HL-60 (cell line): Measurements from ENCODE around the gene KCNJ12.

ENCODE experiments used
- DNase-seq, 2 experiments: peaks; one replicate each; pipeline ENCODE4 v3.0.0-alpha.2; 2010 to 2020; ENCODE audit warnings: low read depth in 1 of 2, low spot score in 1 of 2
- H3K27ac ChIP-seq: fragments of 250-450 bp; sonication (Bioruptor Pico); replicated peaks from 2 replicates; pipeline ENCODE4 v1.5.1; 2020; ENCODE audit warnings: mild to moderate bottlenecking, moderate library complexity
- H3K27me3 ChIP-seq: fragments of 250-450 bp; sonication (Bioruptor Pico); 2 replicates; pipeline ENCODE4 v1.5.1; 2021; ENCODE audit warnings: mild to moderate bottlenecking, moderate library complexity; ENCODE audit not compliant: insufficient read depth, poor library complexity, severe bottlenecking
- H3K4me3 ChIP-seq: replicated peaks from 2 replicates; pipeline ENCODE4 v1.5.1; 2011; ENCODE audit warnings: mild to moderate bottlenecking, control low read depth, low read length; ENCODE audit not compliant: insufficient read depth
- GABPA ChIP-seq: IDR thresholded peaks from 2 replicates; pipeline ENCODE4 v1.6.1; 2012; ENCODE audit warnings: low read depth
- POLR2AphosphoS5 ChIP-seq: IDR thresholded peaks from 2 replicates; pipeline ENCODE4 v1.6.1; 2012; ENCODE audit warnings: low read depth
- REST ChIP-seq: IDR thresholded peaks from 2 replicates; pipeline ENCODE4 v1.6.1; 2012; ENCODE audit warnings: low read depth; ENCODE audit not compliant: insufficient replicate concordance
- SPI1 ChIP-seq: IDR thresholded peaks from 2 replicates; pipeline ENCODE4 v1.6.1; 2012; ENCODE audit warnings: low read depth, mild to moderate bottlenecking, borderline replicate concordance
- TF ChIP-seq, protein P1 (sequence below): IDR thresholded peaks from one replicate; pipeline ENCODE4 v1.5.1; 2011; ENCODE audit warnings: low read length, control low read depth, inconsistent platforms; ENCODE audit not compliant: insufficient read depth

Gene KCNJ12

GRCh38 chr17:21363776-21364642 is 12.1 kb upstream of the KCNJ12 start:
- TF ChIP-seq REST (no peak), POLR2AphosphoS5 (no peak)
- no peak for DNase-seq
- H3K27me3 ChIP-seq, result no peaks in the 10 kb centered on the region

GRCh38 chr17:21365016-21365415 is 11.1 kb upstream of the KCNJ12 start:
- H3K4me3 ChIP-seq, result no peak overlapping the region
- TF ChIP-seq POLR2AphosphoS5, result no peak
- DNase-seq, result no peak
- no peaks in the 10 kb centered on the region for H3K27me3 ChIP-seq
- no peak overlapping the region for H3K27ac ChIP-seq

More at GRCh38 chr17:21363776-21364642, 12.1 kb upstream of the KCNJ12 start:
- no peak overlapping the region for H3K27ac ChIP-seq
- no peak overlapping the region for H3K4me3 ChIP-seq

DNA sequence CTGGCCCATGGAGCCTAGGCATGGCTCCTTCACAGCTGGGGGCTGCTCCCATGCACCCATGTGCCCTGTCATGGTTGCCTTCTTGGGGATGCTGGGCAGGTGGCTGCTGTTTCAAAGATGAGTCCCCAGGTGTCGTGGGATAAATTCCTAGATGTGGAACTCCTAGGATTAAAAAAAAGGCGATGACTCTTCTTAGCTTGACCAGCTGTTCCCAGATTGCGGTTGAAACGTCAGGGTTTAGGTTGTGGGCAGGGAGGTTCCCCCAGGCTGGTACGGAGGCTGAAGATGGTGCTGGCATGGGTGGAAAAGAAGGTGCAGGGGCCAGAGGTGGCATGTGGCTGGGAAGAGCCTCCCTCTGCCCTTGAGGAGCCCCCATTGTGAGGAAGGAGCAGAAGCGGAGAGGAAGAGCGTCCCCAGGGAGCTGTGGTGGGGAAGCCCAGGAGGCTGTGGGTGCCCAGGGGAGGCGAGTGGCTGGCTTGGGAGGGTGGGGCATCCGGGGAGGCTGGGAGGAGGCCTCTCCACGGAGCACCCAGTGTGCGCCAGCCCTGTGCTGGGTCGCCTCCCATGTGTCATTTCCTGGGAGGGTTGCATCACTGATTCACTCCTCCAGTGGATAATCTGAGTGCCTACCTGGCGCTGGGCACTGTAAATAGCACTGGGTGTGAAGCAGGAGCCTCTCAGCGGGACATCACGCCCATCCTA is 7.5 kb upstream of the KCNJ12 start:
- Histone ChIP-seq H3K27me3 (no peaks in the 10 kb centered on the region), H3K4me3 (no peak overlapping the region), H3K27ac (no peak overlapping the region)
- DNase-seq, result peak; percentile 14 to 18
- no peak for TF ChIP-seq GABPA
- no peak for TF ChIP-seq SPI1
- no peak for TF ChIP-seq REST
- TF ChIP-seq, protein P1, sequence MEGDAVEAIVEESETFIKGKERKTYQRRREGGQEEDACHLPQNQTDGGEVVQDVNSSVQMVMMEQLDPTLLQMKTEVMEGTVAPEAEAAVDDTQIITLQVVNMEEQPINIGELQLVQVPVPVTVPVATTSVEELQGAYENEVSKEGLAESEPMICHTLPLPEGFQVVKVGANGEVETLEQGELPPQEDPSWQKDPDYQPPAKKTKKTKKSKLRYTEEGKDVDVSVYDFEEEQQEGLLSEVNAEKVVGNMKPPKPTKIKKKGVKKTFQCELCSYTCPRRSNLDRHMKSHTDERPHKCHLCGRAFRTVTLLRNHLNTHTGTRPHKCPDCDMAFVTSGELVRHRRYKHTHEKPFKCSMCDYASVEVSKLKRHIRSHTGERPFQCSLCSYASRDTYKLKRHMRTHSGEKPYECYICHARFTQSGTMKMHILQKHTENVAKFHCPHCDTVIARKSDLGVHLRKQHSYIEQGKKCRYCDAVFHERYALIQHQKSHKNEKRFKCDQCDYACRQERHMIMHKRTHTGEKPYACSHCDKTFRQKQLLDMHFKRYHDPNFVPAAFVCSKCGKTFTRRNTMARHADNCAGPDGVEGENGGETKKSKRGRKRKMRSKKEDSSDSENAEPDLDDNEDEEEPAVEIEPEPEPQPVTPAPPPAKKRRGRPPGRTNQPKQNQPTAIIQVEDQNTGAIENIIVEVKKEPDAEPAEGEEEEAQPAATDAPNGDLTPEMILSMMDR, result no peak
- TF ChIP-seq POLR2AphosphoS5, result no peak

GRCh38 chr17:21369395-21369794 is 6.8 kb upstream of the KCNJ12 start:
- TF ChIP-seq REST (no peak), POLR2AphosphoS5 (no peak), GABPA (no peak), SPI1 (no peak)
- TF ChIP-seq, protein P1, result no peak
- no peak overlapping the region for H3K4me3 ChIP-seq
- DNase-seq, result no peak
- H3K27ac ChIP-seq, result no peak overlapping the region
- no peaks in the 10 kb centered on the region for H3K27me3 ChIP-seq
